GM19351 (cell line): ENCODE results near the gene IGHMBP2.

Experiments
- ATAC-seq: cut with Tn5 transposase; IDR thresholded peaks from one replicate; pipeline ENCODE4 v1.9.1; 2021; ENCODE audit warnings: mild to moderate bottlenecking, moderate library complexity; ENCODE audit not compliant: unreplicated experiment

IGHMBP2 gene

DNA sequence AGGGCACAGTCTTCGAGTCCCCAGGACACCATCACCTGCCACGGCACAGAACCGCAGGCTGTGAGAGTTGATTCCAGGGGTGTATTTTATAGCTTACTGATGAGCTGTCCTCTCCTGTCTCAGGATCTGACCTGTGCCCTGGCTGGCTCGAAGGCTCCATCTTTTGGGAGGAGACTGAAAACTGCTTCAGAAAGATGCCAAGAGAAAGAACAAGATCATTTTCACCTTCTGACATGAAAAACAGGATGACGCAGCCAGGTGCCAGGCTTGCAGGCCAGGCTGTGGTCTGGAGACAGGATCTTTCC is 74.9 kb downstream of the IGHMBP2 start:
- no peak for ATAC-seq

DNA sequence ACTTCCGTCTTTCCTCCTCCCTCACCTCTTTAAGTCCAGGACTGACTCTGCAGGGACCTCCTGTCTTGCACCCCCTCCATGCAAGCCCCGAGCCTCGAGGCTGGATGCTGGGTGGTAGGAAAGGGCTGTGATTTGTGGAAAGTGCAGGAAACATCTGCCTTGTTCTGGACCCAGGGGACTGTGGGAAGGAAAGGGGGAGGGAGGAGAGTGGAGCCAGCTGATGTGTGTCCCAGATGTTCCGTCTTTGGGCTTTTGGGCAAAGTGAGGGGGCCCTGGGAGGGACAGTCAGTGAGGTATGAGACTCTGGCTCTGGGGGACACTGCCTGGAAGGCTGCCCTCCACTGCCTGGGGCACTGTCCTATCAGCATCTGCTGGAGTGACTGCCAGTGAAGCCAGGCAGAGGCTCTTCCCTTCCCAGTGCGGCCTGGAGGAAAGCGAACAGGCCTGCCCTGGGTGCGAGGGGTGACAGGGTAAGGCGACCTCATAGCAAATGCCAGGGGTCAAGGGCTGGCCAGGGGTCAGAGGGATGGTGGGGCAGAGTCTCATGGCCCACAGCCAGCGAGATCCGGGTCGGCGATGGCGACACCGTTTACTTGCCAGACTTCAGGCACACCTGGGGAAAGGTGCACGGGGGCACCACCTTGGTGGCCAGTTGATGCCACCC is 75.4 kb downstream of the IGHMBP2 start:
- no peak for ATAC-seq

DNA sequence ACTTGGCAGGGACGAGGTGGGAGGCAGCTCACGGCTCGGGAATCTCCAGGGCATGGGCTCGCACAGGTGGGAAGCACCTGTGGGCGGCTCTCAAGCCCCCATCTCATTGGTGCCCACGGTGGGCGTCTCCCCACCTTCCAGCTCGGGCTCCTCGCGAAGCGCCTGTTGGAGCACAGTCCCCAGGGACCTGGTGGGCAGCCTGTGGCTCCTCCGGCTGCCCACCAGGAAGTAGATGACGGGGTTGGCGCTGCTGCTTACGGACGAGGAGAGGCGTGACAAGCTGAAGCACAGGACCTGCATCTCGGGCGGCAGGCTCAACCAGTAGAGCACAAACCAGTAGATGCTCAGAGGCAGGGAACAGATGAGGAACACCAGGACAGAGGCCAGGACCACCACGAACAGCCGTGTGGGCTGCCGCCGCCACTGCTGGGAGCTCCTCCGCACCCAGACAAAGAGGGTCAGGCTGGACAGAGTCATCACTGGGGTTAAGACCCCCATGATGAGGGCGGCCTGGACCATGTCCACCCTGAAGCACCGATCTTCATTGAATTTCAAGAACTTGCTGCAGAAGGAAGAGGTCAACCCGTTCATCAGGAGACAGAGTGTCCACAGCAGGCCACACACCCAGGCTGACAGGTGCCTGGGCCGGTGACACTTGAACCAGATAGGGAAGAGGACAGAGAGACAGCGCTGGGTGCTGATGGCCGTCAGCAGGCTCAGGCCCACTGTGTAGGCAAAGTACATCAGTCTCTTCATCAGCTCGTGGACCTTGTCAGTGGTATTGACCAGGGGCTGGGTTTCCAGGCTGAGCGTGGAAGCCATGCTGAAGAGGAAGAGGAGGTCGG is 76.5 kb downstream of the IGHMBP2 start:
- no peak for ATAC-seq

DNA sequence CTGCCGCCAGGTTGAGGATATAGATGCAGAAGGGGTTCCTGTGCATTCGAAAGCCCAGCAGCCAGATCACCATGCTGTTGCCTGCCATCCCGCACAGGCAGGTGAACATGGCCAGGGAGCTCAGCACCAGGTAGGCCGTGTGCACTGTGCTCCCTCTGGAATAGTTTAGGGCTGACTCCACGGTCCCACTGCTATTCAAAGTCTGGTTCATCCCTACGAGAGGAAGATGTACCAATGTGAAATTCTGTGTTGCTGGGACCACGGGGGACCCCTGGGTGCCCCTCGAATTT is 77.0 kb downstream of the IGHMBP2 start, which contains the start of gene MRGPRD:
MRGPRD (minus strand) TSS at position 211 of the 290 bp plus-strand sequence; CDS start at position 211, 0 bp downstream.
- ATAC-seq: no peak

DNA sequence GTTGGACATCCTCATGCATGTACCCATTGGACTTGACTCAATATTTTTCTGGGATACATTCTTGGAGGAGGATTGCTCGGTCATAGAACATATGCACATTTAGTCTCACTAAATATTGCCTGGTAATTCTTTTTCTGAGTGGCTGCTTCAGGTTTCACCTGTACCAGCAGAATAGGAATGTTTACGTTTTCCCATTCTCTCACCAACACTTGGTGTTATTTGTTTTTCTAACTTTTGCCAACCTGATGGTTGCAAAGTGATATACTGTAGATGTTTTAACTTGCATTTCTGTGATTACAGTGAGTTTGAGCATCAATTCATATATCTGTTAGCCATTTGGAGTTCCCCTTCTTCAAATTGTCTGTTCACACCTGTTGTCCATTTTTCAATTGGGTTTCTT is 78.4 kb downstream of the IGHMBP2 start:
- no peak for ATAC-seq

DNA sequence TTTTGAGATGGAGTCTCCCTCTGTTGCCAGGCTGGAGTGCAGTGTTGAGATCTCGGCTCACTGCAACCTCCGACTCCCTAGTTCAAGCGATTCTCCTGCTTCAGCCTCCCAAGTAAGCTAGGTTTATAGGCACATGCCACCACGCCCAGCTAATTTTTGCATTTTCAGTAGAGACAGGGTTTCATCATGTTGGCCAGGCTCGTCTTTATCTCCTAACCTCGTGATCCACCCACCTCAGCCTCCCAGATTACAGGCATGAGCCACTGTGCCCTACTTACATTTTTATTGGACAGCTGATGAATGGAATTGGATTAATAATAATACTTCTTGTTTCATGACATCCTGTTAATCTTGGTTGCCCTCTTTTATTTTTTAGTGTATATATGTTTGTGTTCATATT is 80.1 kb downstream of the IGHMBP2 start:
- ATAC-seq: no peak

DNA sequence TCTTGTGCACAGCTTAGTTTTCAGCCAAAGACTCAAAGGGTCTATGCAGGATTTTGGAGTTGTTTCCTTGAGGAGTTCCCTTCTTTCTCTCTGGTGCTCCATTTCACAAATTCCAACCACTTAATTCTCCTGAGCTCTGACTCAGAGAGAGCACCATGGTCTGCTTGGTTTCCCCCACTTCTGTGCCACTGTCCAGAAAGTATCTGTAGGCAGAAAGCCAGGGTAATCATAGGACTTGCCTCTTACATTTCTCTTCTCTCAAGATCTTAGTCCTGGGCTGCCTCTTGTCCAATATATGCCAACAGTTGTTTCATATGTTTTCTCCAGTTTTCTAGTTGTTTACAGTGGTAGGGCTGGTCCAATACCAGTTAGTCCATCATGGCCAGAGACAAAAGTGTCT is 83.5 kb downstream of the IGHMBP2 start:
- no peak for ATAC-seq

DNA sequence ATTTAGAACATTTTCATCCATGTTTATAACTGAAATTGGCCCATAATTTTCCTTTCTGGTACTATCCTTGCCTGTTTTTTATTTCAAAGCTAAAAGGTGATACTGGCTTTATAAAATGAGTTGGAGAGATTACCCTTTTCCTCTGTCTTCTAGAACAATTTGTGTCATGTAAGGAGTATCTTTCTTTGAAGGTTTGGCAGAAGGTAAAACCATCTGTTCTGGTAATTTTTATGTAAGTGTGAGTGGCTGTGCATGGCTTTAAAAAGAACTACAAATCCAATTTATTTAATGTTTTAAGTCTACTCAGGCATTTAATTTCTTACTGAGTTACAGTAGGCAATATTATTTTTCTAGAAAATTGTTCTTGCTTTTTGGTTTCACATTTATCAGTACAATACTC is 84.8 kb downstream of the IGHMBP2 start:
- no peak for ATAC-seq
